ENCODE results near the gene HTR3A.

Gene HTR3A

DNA sequence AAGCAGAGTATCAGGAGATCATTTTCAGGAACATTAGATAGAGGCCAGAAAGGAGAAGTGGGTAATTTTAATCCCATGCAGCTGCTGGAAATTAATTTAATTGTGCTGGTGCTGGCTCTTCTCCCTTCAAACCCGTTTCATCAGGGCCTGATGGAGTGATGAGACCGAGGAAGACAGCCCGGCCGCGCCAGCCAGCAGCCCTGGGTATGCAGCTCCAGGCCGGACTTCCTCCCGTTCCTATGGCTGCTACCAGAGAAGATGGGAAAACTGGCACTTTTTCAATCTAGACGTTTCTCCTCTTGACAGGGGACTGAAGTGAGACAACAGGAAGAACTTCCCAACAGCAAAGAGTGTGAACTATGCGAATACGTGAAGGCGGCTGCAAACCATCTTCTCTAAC lies 60.0 kb downstream of the HTR3A start:
- H3K36me3 ChIP-seq (ENCODE audit: insufficient read depth, low read length), result no peaks in the 10 kb centered on the region
- H3K79me2 ChIP-seq (ENCODE audit: control insufficient read depth, insufficient read depth, low read length, unreplicated experiment), result no peaks in the 10 kb centered on the region
- H3K27me3 ChIP-seq (ENCODE audit: insufficient read depth, low read length), result peaks cover 13% of the 10 kb centered on the region
- no peak overlapping the region for H3K27ac ChIP-seq (ENCODE audit: low read depth, low read length)
- H3K4me1 ChIP-seq (ENCODE audit: control insufficient read depth, insufficient read depth, low read length, unreplicated experiment), result no peaks in the 10 kb centered on the region
- H3K4me3 ChIP-seq (ENCODE audit: low read depth, low read length), result no peak overlapping the region
- H2AFZ ChIP-seq (ENCODE audit: low read length, unreplicated experiment), result no peak overlapping the region

GRCh38 chr11:114036147-114036811 lies 61.4 kb downstream of the HTR3A start:
- Histone ChIP-seq H3K27me3 (ENCODE audit: insufficient read depth, low read length) (no peaks in the 10 kb centered on the region), H3K4me3 (ENCODE audit: low read depth, low read length) (peak overlapping the region; percentile 71)

DNA sequence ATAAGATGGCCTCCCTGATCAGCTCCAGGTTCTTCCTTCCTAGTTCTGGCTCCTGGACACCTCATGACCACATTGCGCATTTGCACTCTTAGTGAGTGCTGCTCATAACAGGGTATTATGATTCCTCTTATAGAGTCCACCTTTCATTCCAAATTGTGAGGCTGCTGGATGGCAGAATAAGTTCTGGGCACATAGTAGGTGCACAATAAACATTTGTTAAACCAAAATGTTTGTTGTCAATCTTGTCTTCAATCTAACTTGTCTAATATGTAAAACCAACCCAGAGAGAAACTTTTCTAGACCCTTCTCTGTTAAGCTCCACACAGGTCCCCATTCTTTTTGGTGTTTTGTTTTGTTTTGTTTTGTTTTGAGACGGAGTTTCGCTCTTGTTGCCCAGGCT lies 62.0 kb downstream of the HTR3A start:
- H3K27me3 ChIP-seq (ENCODE audit: insufficient read depth, low read length), result no peaks in the 10 kb centered on the region
- no peaks in the 10 kb centered on the region for H3K36me3 ChIP-seq (ENCODE audit: insufficient read depth, low read length)
- peak overlapping the region; percentile 62 for H3K27ac ChIP-seq (ENCODE audit: low read depth, low read length)
- peaks cover 11% of the 10 kb centered on the region for H3K4me1 ChIP-seq (ENCODE audit: control insufficient read depth, insufficient read depth, low read length, unreplicated experiment)
- H2AFZ ChIP-seq (ENCODE audit: low read length, unreplicated experiment), result peak overlapping the region; percentile 70
- H3K4me3 ChIP-seq (ENCODE audit: low read depth, low read length), result peak overlapping the region; percentile 71
- no peaks in the 10 kb centered on the region for H3K79me2 ChIP-seq (ENCODE audit: control insufficient read depth, insufficient read depth, low read length, unreplicated experiment)

More at GRCh38 chr11:114036147-114036811, 61.4 kb downstream of the HTR3A start:
- H3K79me2 ChIP-seq (ENCODE audit: control insufficient read depth, insufficient read depth, low read length, unreplicated experiment), result no peaks in the 10 kb centered on the region
- H3K36me3 ChIP-seq (ENCODE audit: insufficient read depth, low read length), result no peaks in the 10 kb centered on the region
- H3K4me1 ChIP-seq (ENCODE audit: control insufficient read depth, insufficient read depth, low read length, unreplicated experiment), result peaks cover 11% of the 10 kb centered on the region
- peak overlapping the region; percentile 62 for H3K27ac ChIP-seq (ENCODE audit: low read depth, low read length)
- H2AFZ ChIP-seq (ENCODE audit: low read length, unreplicated experiment), result peak overlapping the region; percentile 70

DNA sequence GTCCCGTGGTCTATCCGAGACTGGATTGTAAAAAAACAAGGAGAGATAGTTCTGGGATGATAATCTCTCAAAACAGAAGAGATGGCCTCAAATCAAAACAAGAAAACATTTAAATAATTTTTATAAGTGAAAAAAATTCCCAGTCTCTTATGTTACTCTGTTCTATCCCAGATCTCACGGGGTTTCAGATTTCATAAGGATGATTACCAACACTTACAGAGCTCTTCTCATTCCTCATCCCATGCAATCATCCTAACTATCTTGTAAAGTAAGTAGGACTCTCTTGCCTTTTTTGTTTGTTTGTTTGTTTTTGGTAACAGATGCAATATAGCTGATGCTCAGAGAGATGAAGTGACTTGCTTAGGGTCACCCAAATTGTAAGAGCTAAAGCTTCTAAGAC lies 64.6 kb downstream of the HTR3A start:
- Histone ChIP-seq H3K27me3 (ENCODE audit: insufficient read depth, low read length) (no peaks in the 10 kb centered on the region), H2AFZ (ENCODE audit: low read length, unreplicated experiment) (no peak overlapping the region), H3K4me1 (ENCODE audit: control insufficient read depth, insufficient read depth, low read length, unreplicated experiment) (peaks cover 11% of the 10 kb centered on the region), H3K79me2 (ENCODE audit: control insufficient read depth, insufficient read depth, low read length, unreplicated experiment) (no peaks in the 10 kb centered on the region), H3K4me3 (ENCODE audit: low read depth, low read length) (no peak overlapping the region), H3K36me3 (ENCODE audit: insufficient read depth, low read length) (no peaks in the 10 kb centered on the region), H3K27ac (ENCODE audit: low read depth, low read length) (no peak overlapping the region)
